Endothelial cell (in vitro differentiated cells): ENCODE measurements around the gene DHRS7B. TPM values are rescaled to one million over a fixed set of nuclear protein-coding genes. Genes with fewer than 3 reads are reported as not detected.
"Not testable (repeated sequence)": the region's sequence is repeated elsewhere in the genome, so short reads cannot be mapped to it uniquely, and the experiment has no call there.

ENCODE experiments used
- DNase-seq: peaks from one replicate; pipeline ENCODE4 v3.0.0; 2021; ENCODE audit warnings: low spot score
- H3K27ac Mint-ChIP-seq: one replicate; pipeline ENCODE4 v1.8.0; 2021; ENCODE audit warnings: mixed read lengths, inconsistent platforms; ENCODE audit not compliant: unreplicated experiment
- H3K27me3 Mint-ChIP-seq: one replicate; pipeline ENCODE4 v1.8.0; 2021; ENCODE audit warnings: mild to moderate bottlenecking, moderate library complexity, mixed read lengths, inconsistent platforms; ENCODE audit not compliant: unreplicated experiment
- H3K36me3 Mint-ChIP-seq: one replicate; pipeline ENCODE4 v1.8.0; 2021; ENCODE audit warnings: mild to moderate bottlenecking, low read depth, mixed read lengths, inconsistent platforms; ENCODE audit not compliant: unreplicated experiment
- H3K4me1 Mint-ChIP-seq: one replicate; pipeline ENCODE4 v1.8.0; 2021; ENCODE audit warnings: mild to moderate bottlenecking, mixed read lengths, inconsistent platforms; ENCODE audit not compliant: unreplicated experiment
- H3K4me3 Mint-ChIP-seq: one replicate; pipeline ENCODE4 v1.8.0; 2021; ENCODE audit warnings: mild to moderate bottlenecking, mixed read lengths, inconsistent platforms; ENCODE audit not compliant: unreplicated experiment
- H3K9me3 Mint-ChIP-seq: one replicate; pipeline ENCODE4 v1.8.0; 2021; ENCODE audit warnings: mixed read lengths, inconsistent platforms; ENCODE audit not compliant: unreplicated experiment
- CTCF ChIP-seq: fragments of 200-600 bp; sonication (generic); IDR thresholded peaks from one replicate; pipeline ENCODE4 v1.5.0; 2021; ENCODE audit warnings: antibody characterized with exemption; ENCODE audit not compliant: unreplicated experiment
- total RNA-seq: library from RNA; stranded (reverse); fragmentation: NEBNext Ultra II Directional; extraction: Animal tissue kit (Norgen Biotek cat#: 25700); gene quantifications from one replicate; pipeline ENCODE4 v1.2.1, GENCODE V29; 2021; ENCODE audit not compliant: unreplicated experiment

The DHRS7B gene
- total RNA-seq, 1 donor from 2014 or later, result 31.0 TPM

GRCh38 chr17:21100636-21101035 lies 26.1 kb upstream of the DHRS7B start:
- Mint-ChIP-seq H3K4me1 (peaks cover 2% of the 10 kb centered on the region), H3K4me3 (no peak overlapping the region), H3K9me3 (no peaks in the 10 kb centered on the region), H3K36me3 (no peaks in the 10 kb centered on the region), H3K27ac (no peak overlapping the region), H3K27me3 (peaks cover 4% of the 10 kb centered on the region)
- no peak for TF ChIP-seq CTCF
- DNase-seq, result no peak

DNA sequence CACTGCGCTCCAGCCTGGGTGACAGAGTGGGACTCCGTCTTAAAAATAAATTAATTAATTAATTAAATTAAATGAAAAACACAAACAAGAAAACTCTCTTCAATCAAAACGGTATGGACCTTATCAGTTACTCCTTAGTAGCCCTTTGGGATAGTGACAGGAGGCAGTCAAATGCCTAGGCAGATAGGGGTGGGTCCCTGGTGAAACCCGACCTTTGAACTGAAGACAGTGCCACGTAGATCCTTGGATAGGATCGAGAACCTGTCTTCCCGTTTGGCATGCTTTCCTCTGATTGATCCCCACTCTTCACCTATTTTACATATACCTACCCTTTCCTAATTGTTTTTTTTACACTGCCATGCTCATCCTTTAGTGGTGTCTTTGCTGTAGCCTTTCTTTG lies 22.2 kb upstream of the DHRS7B start:
- no peak for DNase-seq
- H3K4me3 Mint-ChIP-seq, result no peak overlapping the region
- peaks cover 3% of the 10 kb centered on the region for H3K27me3 Mint-ChIP-seq
- H3K9me3 Mint-ChIP-seq, result no peaks in the 10 kb centered on the region
- no peaks in the 10 kb centered on the region for H3K36me3 Mint-ChIP-seq
- no peak for TF ChIP-seq CTCF
- peaks cover under 1% of the 10 kb centered on the region for H3K4me1 Mint-ChIP-seq
- H3K27ac Mint-ChIP-seq, result no peak overlapping the region

GRCh38 chr17:21105064-21105894 lies 21.5 kb upstream of the DHRS7B start:
- H3K27ac Mint-ChIP-seq, result no peak overlapping the region
- peaks cover 3% of the 10 kb centered on the region for H3K27me3 Mint-ChIP-seq
- no peaks in the 10 kb centered on the region for H3K4me1 Mint-ChIP-seq
- H3K9me3 Mint-ChIP-seq, result no peaks in the 10 kb centered on the region
- no peak for DNase-seq
- no peak for TF ChIP-seq CTCF
- H3K36me3 Mint-ChIP-seq, result no peaks in the 10 kb centered on the region
- no peak overlapping the region for H3K4me3 Mint-ChIP-seq

- Mint-ChIP-seq H3K4me3 (no peak overlapping the region), H3K36me3 (no peaks in the 10 kb centered on the region), H3K4me1 (no peaks in the 10 kb centered on the region), H3K27ac (no peak overlapping the region), H3K27me3 (peaks cover 3% of the 10 kb centered on the region), H3K9me3 (no peaks in the 10 kb centered on the region)
- TF ChIP-seq CTCF, result no peak
- no peak for DNase-seq
Measured at GRCh38 chr17:21106316-21106715, 20.4 kb upstream of the DHRS7B start.

GRCh38 chr17:21107067-21107650 lies 19.6 kb upstream of the DHRS7B start:
- not testable (repeated sequence) for H3K9me3 Mint-ChIP-seq, H3K27ac Mint-ChIP-seq, H3K36me3 Mint-ChIP-seq, H3K4me1 Mint-ChIP-seq, DNase-seq, H3K4me3 Mint-ChIP-seq, H3K27me3 Mint-ChIP-seq
